Ammon's horn (tissue), 1 donor: ENCODE results near the gene RAB31.
A peak's percentile ranks its signal among the peaks of the same experiment; 100 is the strongest.
"Not testable (repeated sequence)": the region's sequence is repeated elsewhere in the genome, so short reads cannot be mapped to it uniquely, and the experiment has no call there.

ENCODE experiments used
- DNase-seq: peaks from one replicate; pipeline ENCODE4 v3.0.0-alpha.2; 2016; ENCODE audit warnings: low spot score

The RAB31 gene

DNA sequence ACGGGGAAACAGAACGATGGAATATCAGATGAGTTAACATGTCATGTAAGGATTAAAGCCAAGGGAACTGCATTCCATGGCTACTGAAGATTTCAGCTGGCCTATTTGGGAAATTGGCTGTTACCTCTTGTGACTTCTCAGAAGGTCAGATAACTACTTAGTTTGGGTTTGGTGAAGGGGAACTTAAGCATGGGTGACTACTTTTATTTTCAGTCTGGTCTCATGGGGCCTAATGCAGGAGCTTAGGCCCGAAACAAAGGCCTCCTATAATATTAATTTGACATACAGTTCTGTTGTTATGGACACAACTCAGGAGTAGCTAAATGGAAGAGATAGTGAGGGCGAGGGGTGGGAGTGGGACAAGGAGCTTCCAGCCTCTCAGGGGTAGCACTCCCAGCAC is 133.7 kb downstream of the RAB31 start:
- no peak for DNase-seq

GRCh38 chr18:9842448-9842847 is 134.3 kb downstream of the RAB31 start:
- no peak for DNase-seq

GRCh38 chr18:9845256-9845655 is 137.2 kb downstream of the RAB31 start:
- no peak for DNase-seq

DNA sequence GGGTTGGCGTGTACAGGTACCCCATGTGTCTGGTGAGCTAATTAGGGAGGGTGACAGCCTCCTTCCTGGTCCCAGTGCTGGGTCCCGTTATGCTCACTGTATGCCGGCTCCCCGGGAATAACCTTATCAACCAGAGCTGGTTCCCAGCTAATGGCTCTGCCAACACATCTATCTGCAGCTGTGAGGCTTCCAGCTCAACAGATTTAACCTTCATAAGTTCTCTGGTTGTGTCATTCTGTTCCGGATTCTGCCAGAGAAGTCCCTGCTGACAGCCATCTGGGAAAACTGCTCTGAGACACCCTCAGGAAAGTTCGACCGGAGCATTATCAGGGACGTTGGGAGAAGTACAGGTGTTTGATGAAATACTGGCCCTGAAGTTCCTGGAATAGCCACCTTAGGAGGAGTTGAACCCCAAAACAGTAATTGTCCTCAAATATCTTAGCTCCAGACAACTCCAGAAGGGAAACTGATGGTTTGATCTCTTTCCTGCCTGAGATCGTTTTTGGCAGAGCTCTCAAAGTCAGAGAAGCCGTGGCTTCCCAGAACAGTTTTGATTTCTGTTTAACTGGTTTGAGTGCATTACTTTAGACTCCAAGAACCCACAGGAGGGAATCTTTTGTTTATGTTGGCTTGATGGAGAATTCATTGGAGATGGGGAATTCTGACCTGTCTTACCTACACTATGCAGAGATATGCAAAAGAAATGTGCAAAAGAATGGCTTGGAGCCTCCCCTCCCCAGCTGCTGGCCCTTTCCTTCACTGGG is 138.2 kb downstream of the RAB31 start:
- no peak for DNase-seq

- DNase-seq = no peak
Observed at GRCh38 chr18:9848170-9848879, 140.2 kb downstream of the RAB31 start.

DNA sequence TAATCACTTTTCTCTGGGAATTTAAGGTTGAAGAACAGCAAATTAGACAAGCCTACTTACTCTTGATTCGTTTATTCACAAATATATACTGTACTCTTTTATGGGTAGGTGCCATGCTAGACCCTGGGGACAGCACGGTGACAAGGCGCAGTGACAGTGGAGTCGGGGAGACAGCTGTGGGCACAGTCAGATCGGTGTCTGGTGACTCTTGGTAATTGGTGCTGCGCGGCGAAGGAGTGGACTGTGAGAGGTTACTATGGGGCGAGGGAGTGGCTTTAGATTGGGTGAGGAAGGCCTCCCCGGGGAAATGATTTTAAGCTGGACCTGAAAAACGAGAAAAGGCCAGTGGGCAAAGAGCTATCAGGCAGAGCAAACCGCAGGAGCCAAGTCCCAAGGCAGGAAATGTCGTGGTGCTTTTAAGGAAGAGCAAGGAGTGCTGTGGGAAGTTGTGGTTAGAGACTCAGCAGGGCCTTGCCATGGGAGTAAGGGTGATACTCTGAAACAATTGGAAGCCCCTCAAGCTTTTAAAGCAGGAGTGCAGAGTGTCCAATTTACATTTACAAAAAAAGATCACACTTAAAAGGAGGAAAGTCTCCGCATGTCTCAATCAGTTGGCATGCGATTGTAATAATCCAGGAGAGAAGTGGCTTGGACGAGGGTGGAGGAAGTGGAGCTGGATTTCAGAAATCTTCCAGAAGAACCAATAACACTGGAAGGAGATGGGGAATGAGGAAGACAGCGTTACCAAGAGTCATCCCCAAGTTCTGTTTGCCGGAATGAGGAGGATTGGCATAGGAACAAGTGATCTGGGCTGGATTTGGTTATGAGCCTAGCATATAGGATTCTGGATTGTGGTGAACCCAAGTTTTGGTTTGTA is 141.5 kb downstream of the RAB31 start:
- peak; percentile 46 for DNase-seq

- no peak for DNase-seq
Observed at GRCh38 chr18:9850309-9850708, 142.2 kb downstream of the RAB31 start.

GRCh38 chr18:9851511-9851910 is 143.4 kb downstream of the RAB31 start:
- DNase-seq = no peak

- DNase-seq = no peak
Observed at GRCh38 chr18:9852266-9853081, 144.4 kb downstream of the RAB31 start.

GRCh38 chr18:9854801-9855676 is 146.9 kb downstream of the RAB31 start:
- no peak for DNase-seq

DNA sequence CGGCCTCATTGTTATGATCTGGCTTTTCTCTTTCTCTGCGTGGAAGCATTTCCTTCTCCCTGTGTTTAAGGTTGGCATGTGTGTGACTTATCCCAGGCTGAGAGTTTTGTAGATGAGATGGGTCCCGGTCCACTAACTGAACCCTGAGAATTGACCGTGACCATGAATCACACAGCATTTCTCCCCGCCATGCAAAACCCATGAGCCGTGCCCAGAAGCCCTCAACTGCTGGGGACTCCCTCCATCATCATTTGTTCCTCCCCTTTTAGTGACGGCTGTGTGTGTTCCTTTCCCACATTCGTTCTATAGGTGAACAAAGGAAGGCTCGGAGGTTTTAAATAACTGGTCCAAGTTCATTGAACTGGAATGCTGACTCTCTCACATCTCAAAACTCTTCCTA is 147.6 kb downstream of the RAB31 start:
- no peak for DNase-seq

DNA sequence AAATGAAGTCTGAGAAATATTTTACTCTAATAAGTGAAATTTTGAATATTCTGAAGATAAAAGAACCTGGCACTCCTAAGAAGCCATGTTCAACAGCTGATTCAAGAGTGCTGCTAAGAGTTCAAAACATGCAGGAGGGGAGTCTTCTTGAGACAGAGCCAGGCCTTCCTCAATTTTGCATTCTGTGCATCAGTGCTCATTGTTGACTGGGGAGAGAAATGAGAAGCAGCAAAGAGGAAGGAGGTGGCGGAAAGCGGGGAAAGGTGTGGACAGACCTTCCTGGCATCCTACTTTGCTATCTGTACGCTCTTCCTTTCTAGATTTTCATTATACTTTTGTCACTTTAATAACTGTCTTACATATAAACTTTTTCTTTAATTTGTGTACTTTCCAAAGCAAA is 148.0 kb downstream of the RAB31 start:
- DNase-seq = no peak

GRCh38 chr18:9857479-9857998 is 149.4 kb downstream of the RAB31 start:
- not testable (repeated sequence) for DNase-seq

- DNase-seq = peak; percentile 34
Observed at GRCh38 chr18:9858642-9859041, 150.5 kb downstream of the RAB31 start.

- no peak for DNase-seq
Observed at GRCh38 chr18:9859232-9859631, 151.1 kb downstream of the RAB31 start.

- DNase-seq = no peak
Observed at GRCh38 chr18:9860682-9861081, 152.6 kb downstream of the RAB31 start.

- no peak for DNase-seq
Observed at GRCh38 chr18:9861157-9861556, 153.1 kb downstream of the RAB31 start.

- DNase-seq = peak; percentile 38
Observed at GRCh38 chr18:9861933-9862332, 153.8 kb downstream of the RAB31 start.

DNA sequence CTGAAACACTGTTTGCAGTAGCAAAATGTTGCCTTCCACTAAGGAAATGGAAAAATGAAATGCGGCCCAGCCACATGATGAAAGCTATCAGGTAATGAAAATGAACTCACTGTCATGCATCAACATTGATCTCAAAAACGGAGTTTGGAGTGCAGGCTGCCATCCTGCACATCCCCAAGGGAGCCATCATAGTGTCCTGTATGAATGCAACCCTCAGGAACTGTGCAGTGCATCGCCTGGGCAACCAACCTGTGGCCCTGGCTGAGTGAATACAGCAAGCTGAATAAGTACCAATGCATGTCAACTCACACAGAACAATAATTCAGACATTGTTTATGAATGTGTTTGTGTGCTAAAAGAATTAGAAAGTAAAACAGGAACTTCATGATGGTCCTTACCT is 154.6 kb downstream of the RAB31 start:
- no peak for DNase-seq

GRCh38 chr18:9863282-9863681 is 155.2 kb downstream of the RAB31 start:
- no peak for DNase-seq
